T-helper 1 cell treated with Interleukin-12 subunit alpha and Interleukin-12 subunit beta and Interleukin-4 antibody, amounts not matched to agents 30 μg/mL and 1 μg/mL, for 36 hours (primary cell): ENCODE results near the gene PBX1.

ENCODE experiments used
- H3K27ac Mint-ChIP-seq: one replicate; pipeline ENCODE4 v1.8.0; 2021; ENCODE audit warnings: mild to moderate bottlenecking, mixed read lengths
- H3K27me3 Mint-ChIP-seq: one replicate; pipeline ENCODE4 v1.8.0; 2021; ENCODE audit warnings: low read depth, mixed read lengths
- H3K36me3 Mint-ChIP-seq: one replicate; pipeline ENCODE4 v1.8.0; 2021; ENCODE audit warnings: low read depth, mixed read lengths
- H3K4me1 Mint-ChIP-seq: one replicate; pipeline ENCODE4 v1.8.0; 2021; ENCODE audit warnings: low read depth, mixed read lengths
- H3K4me3 Mint-ChIP-seq: one replicate; pipeline ENCODE4 v1.8.0; 2021; ENCODE audit warnings: mild to moderate bottlenecking, moderate library complexity, mixed read lengths
- H3K9me3 Mint-ChIP-seq: one replicate; pipeline ENCODE4 v1.8.0; 2021; ENCODE audit warnings: mixed read lengths

PBX1 gene

DNA sequence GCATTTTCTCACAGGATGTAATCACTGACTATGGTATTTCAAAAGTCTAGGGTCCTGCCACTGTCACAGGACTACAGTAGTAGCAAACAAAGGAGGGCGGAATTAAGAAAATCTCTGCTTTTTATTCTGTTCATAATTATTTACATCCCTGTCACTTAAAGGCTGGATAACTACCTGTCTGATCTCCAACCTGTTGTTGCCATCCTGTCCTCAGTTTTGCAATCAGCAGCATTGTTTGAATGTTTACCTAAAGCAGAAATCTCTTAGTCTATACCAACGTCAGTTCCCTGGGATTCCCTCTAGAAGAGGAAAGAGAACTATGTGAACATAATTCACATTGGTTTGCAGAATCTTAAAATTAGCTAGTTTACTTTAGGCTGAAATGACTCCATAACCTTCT lies 218.5 kb downstream of the PBX1 start:
- H3K4me1 Mint-ChIP-seq: no peaks in the 10 kb centered on the region
- H3K4me3 Mint-ChIP-seq: no peak overlapping the region
- no peaks in the 10 kb centered on the region for H3K9me3 Mint-ChIP-seq
- H3K27ac Mint-ChIP-seq: no peak overlapping the region
- H3K27me3 Mint-ChIP-seq: no peaks in the 10 kb centered on the region
- H3K36me3 Mint-ChIP-seq: no peaks in the 10 kb centered on the region

DNA sequence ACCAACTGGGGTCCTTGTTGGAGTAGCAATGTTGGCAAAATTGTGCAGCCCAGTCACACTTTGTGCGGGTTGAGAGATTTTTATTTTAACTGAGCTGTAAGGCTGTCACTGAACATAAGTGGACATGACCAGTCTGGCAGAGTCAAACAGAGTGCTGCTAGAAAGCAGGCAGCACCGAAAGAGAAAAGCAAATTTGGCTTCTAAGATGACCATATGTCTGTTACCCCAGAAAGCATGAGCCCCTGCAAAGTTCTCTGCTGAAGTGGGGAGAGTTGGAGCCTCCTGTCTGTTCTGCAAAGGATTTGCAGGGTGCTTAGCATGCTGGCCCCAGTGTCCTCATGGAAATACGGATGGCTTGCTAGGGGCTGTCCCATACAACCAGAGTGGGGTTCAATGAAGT lies 220.4 kb downstream of the PBX1 start:
- H3K4me3 Mint-ChIP-seq: no peak overlapping the region
- H3K4me1 Mint-ChIP-seq: no peaks in the 10 kb centered on the region
- H3K36me3 Mint-ChIP-seq: no peaks in the 10 kb centered on the region
- no peaks in the 10 kb centered on the region for H3K9me3 Mint-ChIP-seq
- H3K27ac Mint-ChIP-seq: no peak overlapping the region
- H3K27me3 Mint-ChIP-seq: no peaks in the 10 kb centered on the region

- H3K27ac Mint-ChIP-seq: no peak overlapping the region
- H3K9me3 Mint-ChIP-seq: no peaks in the 10 kb centered on the region
- no peaks in the 10 kb centered on the region for H3K4me1 Mint-ChIP-seq
- no peak overlapping the region for H3K4me3 Mint-ChIP-seq
- H3K27me3 Mint-ChIP-seq: no peaks in the 10 kb centered on the region
- H3K36me3 Mint-ChIP-seq: no peaks in the 10 kb centered on the region
Observed at GRCh38 chr1:164780111-164780812, 221.3 kb downstream of the PBX1 start.

- no peaks in the 10 kb centered on the region for H3K9me3 Mint-ChIP-seq
- H3K4me3 Mint-ChIP-seq: no peak overlapping the region
- no peak overlapping the region for H3K27ac Mint-ChIP-seq
- H3K27me3 Mint-ChIP-seq: no peaks in the 10 kb centered on the region
- no peaks in the 10 kb centered on the region for H3K4me1 Mint-ChIP-seq
- H3K36me3 Mint-ChIP-seq: no peaks in the 10 kb centered on the region
Observed at GRCh38 chr1:164780863-164781262, 221.9 kb downstream of the PBX1 start.

GRCh38 chr1:164781972-164782371 lies 223.0 kb downstream of the PBX1 start:
- Mint-ChIP-seq H3K4me1 (no peaks in the 10 kb centered on the region), H3K27me3 (no peaks in the 10 kb centered on the region), H3K27ac (no peak overlapping the region), H3K9me3 (no peaks in the 10 kb centered on the region), H3K36me3 (no peaks in the 10 kb centered on the region), H3K4me3 (no peak overlapping the region)

DNA sequence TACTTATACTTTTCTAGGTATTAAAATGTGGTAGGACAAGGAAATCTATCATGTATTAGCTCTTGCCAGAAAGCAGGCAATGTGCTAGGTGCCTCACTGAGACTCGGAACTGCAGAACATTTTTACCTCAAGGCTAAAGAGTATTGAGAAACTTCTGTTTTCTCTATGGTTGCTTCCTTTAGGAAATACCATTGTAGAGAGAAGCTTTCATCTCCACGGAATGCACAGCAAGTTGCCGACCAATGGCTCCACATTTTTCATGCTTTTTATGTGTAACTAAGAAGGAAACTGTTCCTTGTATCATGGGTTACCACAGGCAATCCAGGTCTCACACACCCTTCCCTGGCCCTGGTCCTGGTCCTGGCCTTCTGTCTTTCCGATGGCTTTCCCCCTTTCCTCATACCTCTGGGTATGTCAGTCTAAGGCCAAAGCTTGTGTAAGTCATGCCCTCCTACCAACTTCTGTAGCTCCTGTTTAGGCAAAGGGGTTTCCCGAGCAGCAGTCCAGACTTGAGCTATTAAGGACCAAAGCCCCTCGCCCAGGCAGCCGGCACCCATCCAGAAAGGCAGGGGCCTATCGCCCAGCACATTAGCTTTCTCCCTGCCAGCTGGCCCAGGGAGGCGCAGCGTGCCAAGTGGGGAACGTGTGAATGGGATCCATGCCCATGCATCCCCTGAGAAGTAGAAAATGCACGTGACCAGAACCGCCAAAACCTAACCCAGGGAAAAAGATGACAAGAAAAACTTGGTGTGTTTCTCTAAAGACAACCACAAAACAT lies 225.0 kb downstream of the PBX1 start:
- H3K27me3 Mint-ChIP-seq: no peaks in the 10 kb centered on the region
- H3K9me3 Mint-ChIP-seq: no peaks in the 10 kb centered on the region
- no peaks in the 10 kb centered on the region for H3K36me3 Mint-ChIP-seq
- H3K4me1 Mint-ChIP-seq: peaks cover 2% of the 10 kb centered on the region
- no peak overlapping the region for H3K4me3 Mint-ChIP-seq
- H3K27ac Mint-ChIP-seq: no peak overlapping the region

DNA sequence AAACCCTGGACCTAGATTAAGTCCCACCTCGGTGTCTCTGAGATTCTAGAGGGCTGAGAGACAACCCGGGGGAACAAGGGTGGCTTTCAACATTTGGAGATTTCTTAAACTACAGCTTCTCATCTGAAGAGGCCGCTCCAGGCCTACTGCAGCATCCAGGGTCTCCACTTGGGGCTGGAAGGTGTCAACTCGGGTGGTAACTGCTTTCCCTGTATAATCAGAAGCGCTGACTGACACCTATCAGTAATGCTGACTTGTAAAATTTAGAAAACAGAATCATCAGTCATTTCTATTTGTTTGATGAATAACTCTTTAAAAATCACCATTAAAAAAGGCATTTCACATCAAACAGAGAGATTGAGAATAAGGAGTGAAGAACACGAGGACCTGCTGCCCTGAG lies 226.0 kb downstream of the PBX1 start:
- H3K27ac Mint-ChIP-seq: no peak overlapping the region
- no peaks in the 10 kb centered on the region for H3K36me3 Mint-ChIP-seq
- no peaks in the 10 kb centered on the region for H3K9me3 Mint-ChIP-seq
- H3K27me3 Mint-ChIP-seq: no peaks in the 10 kb centered on the region
- H3K4me1 Mint-ChIP-seq: peaks cover 2% of the 10 kb centered on the region
- no peak overlapping the region for H3K4me3 Mint-ChIP-seq

GRCh38 chr1:164785841-164786534 lies 227.0 kb downstream of the PBX1 start:
- peaks cover 2% of the 10 kb centered on the region for H3K4me1 Mint-ChIP-seq
- H3K36me3 Mint-ChIP-seq: no peaks in the 10 kb centered on the region
- no peak overlapping the region for H3K4me3 Mint-ChIP-seq
- H3K9me3 Mint-ChIP-seq: no peaks in the 10 kb centered on the region
- no peaks in the 10 kb centered on the region for H3K27me3 Mint-ChIP-seq
- no peak overlapping the region for H3K27ac Mint-ChIP-seq

GRCh38 chr1:164786980-164787833 lies 228.2 kb downstream of the PBX1 start:
- H3K4me1 Mint-ChIP-seq: peaks cover 2% of the 10 kb centered on the region
- H3K4me3 Mint-ChIP-seq: no peak overlapping the region
- H3K27me3 Mint-ChIP-seq: no peaks in the 10 kb centered on the region
- no peaks in the 10 kb centered on the region for H3K9me3 Mint-ChIP-seq
- no peaks in the 10 kb centered on the region for H3K36me3 Mint-ChIP-seq
- no peak overlapping the region for H3K27ac Mint-ChIP-seq

DNA sequence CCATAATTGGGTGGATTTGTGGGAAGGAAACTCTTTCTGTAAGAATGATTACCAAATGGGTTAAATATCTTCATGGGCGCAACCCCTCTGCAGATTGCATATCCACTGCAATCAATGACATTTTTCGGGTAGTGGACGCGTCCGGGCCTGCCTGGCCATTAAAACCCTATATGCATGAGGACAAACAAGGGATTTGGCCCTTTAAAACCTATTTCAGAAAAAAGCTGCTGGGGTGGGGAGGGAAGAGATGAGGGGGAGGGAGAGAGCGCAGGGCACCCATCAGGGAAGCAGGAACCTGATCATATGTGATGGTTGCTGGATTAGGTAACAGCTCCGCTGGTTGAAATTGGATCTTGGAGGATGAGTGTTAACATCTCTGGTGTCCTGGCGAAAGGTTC lies 228.8 kb downstream of the PBX1 start:
- no peaks in the 10 kb centered on the region for H3K36me3 Mint-ChIP-seq
- peaks cover 2% of the 10 kb centered on the region for H3K4me1 Mint-ChIP-seq
- no peak overlapping the region for H3K27ac Mint-ChIP-seq
- no peaks in the 10 kb centered on the region for H3K9me3 Mint-ChIP-seq
- H3K4me3 Mint-ChIP-seq: no peak overlapping the region
- H3K27me3 Mint-ChIP-seq: no peaks in the 10 kb centered on the region

DNA sequence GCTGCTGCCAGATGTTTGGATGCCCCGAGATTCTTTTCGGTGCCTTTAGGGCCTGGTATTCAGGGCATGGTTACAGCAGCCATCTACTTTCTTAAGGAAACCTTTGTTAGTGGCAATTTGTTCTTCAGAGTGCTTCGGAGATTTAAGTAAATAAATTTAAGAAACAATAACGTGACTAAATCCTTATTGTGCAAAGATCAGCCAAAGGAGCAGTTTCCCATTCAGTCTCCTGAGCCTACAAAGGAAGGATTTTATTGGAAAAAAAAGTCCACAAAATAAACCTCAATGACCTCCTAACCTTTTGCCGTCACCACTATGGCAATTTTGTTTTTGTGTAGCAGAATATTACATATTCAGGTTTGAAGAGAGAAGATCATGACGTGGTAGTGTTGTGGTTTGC lies 231.1 kb downstream of the PBX1 start:
- Mint-ChIP-seq H3K27ac (no peak overlapping the region), H3K4me3 (no peak overlapping the region), H3K4me1 (peaks cover 2% of the 10 kb centered on the region), H3K9me3 (no peaks in the 10 kb centered on the region), H3K27me3 (no peaks in the 10 kb centered on the region), H3K36me3 (no peaks in the 10 kb centered on the region)

DNA sequence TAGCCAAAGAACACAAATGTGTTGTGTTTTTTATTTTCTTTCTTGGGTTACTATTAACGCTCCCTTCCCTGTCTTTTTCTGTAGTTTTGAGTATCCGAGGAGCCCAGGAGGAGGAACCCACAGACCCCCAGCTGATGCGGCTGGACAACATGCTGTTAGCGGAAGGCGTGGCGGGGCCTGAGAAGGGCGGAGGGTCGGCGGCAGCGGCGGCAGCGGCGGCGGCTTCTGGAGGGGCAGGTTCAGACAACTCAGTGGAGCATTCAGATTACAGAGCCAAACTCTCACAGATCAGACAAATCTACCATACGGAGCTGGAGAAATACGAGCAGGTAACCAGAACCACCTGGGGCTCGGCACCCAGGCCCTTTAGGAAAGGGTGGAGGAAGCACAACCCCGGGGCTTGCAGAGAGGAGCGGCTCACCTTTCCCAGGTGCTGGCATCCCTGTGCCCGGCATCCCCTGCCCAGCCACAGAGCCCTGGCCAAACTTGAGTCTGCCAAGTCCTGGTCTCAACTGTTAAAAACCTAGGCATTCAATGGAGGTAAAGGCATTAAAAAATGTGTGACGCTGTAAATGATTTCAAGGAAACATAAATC lies 233.5 kb downstream of the PBX1 start:
- no peaks in the 10 kb centered on the region for H3K36me3 Mint-ChIP-seq
- no peak overlapping the region for H3K4me3 Mint-ChIP-seq
- H3K27ac Mint-ChIP-seq: no peak overlapping the region
- H3K4me1 Mint-ChIP-seq: no peaks in the 10 kb centered on the region
- H3K9me3 Mint-ChIP-seq: no peaks in the 10 kb centered on the region
- H3K27me3 Mint-ChIP-seq: no peaks in the 10 kb centered on the region

- no peaks in the 10 kb centered on the region for H3K36me3 Mint-ChIP-seq
- H3K4me3 Mint-ChIP-seq: no peak overlapping the region
- H3K9me3 Mint-ChIP-seq: no peaks in the 10 kb centered on the region
- H3K4me1 Mint-ChIP-seq: no peaks in the 10 kb centered on the region
- no peaks in the 10 kb centered on the region for H3K27me3 Mint-ChIP-seq
- H3K27ac Mint-ChIP-seq: no peak overlapping the region
Observed at GRCh38 chr1:164794356-164794755, 235.4 kb downstream of the PBX1 start.

DNA sequence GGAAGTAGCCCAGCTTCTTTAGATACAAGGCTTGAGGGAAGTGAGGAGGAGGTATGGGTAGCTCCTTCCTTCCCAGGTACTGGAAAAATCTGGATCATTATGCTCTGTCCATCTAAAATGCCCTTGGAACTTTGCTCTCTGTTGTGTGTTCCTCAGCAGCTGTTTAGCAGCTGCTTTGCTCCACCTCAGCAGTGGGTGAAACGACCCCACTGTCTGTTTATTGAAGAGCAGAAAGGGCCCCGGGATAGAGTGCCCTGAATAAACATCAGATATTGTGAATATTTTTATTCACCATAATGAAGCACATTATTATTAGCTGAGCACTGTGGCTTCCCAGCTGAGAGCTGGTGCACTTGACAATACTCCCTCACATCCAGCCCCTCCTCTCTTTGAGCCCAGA lies 237.9 kb downstream of the PBX1 start:
- Mint-ChIP-seq H3K9me3 (no peaks in the 10 kb centered on the region), H3K27me3 (no peaks in the 10 kb centered on the region)

More for the DNA sequence above, 237.9 kb downstream of the PBX1 start:
- Mint-ChIP-seq H3K36me3 (no peaks in the 10 kb centered on the region), H3K27ac (no peak overlapping the region), H3K4me1 (no peaks in the 10 kb centered on the region), H3K4me3 (no peak overlapping the region)
